ENCODE data around the gene CDK3. TPM values are rescaled to one million over a fixed set of nuclear protein-coding genes. Genes with fewer than 3 reads are reported as not detected.
A peak's percentile ranks its signal among the peaks of the same experiment; 100 is the strongest.

The CDK3 gene
- polyA plus RNA-seq, 4 donors = 7.9 to 82.3 (median 41.7) TPM

GRCh38 chr17:76022973-76023899, 22.6 kb downstream of the CDK3 start:
- H3K27ac ChIP-seq (ENCODE audit: low read depth in 1 of 3, low read length in 2 of 3) = no peak overlapping the region

GRCh38 chr17:76023900-76024237, 23.2 kb downstream of the CDK3 start:
- Histone ChIP-seq H3K9me3 (ENCODE audit: control insufficient read depth in 2 of 2, insufficient read depth in 1 of 2, low read depth in 1 of 2, low read length in 1 of 2) (no peaks in the 10 kb centered on the region), H3K27me3 (ENCODE audit: control insufficient read depth in 3 of 3, insufficient read depth in 3 of 3, low read length in 3 of 3) (no peaks in the 10 kb centered on the region), H3K4me1 (ENCODE audit: control insufficient read depth in 3 of 3, insufficient read depth in 2 of 3, low read depth in 1 of 3, low read length in 2 of 3) (peaks cover 0 to 27% (median 0%) of the 10 kb centered on the region in 3 donors), H3K4me3 (ENCODE audit: low read depth in 1 of 3, low read length in 3 of 3) (no peak overlapping the region), H3K27ac (ENCODE audit: low read depth in 1 of 3, low read length in 2 of 3) (no peak overlapping the region), H3K36me3 (ENCODE audit: control insufficient read depth in 3 of 3, insufficient read depth in 2 of 3, low read depth in 1 of 3, low read length in 3 of 3) (peaks cover 0 to 59% (median 0%) of the 10 kb centered on the region in 3 donors)
- DNase-seq (no peak), FAIRE-seq (no peak)
- WGBS, 3 donors = 76 to 86% (median 82%) methylated on average over 5 to 9 of the region's 9 CpGs

More at GRCh38 chr17:76022973-76023899, 22.6 kb downstream of the CDK3 start:
- Histone ChIP-seq H3K27me3 (ENCODE audit: control insufficient read depth in 3 of 3, insufficient read depth in 3 of 3, low read length in 3 of 3) (no peaks in the 10 kb centered on the region), H3K9me3 (ENCODE audit: control insufficient read depth in 2 of 2, insufficient read depth in 1 of 2, low read depth in 1 of 2, low read length in 1 of 2) (no peaks in the 10 kb centered on the region), H3K4me1 (ENCODE audit: control insufficient read depth in 3 of 3, insufficient read depth in 2 of 3, low read depth in 1 of 3, low read length in 2 of 3) (peaks cover 0 to 21% (median 0%) of the 10 kb centered on the region in 3 donors), H3K36me3 (ENCODE audit: control insufficient read depth in 3 of 3, insufficient read depth in 2 of 3, low read depth in 1 of 3, low read length in 3 of 3) (peaks cover 0 to 65% (median 0%) of the 10 kb centered on the region in 3 donors), H3K4me3 (ENCODE audit: low read depth in 1 of 3, low read length in 3 of 3) (no peak overlapping the region)
- FAIRE-seq = no peak
- 88 to 90% (median 89%) methylated on average over 26 to 28 of the region's 28 CpGs for WGBS, 3 donors
- no peak for DNase-seq

DNA sequence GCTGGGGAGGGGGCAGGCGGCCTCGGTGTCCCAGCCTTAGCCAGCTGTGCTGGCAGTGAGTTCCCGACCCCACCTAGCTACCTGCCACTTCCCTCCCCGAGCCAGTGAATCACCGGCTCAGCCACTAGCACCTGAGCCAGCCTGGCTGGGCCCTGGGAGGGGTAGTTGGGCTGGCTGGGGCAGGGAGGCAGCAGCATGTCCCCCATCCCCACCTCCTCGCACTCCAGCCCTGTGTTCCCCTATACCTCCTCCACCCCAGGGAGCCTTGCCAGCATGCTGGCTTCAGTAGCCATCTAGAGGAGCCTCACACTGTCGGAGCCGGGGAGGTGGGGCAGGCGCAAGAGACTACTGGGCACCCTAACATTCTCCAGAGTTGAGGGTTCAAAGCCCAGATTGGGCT, 23.7 kb downstream of the CDK3 start:
- no peaks in the 10 kb centered on the region for H3K27me3 ChIP-seq (ENCODE audit: control insufficient read depth in 3 of 3, insufficient read depth in 3 of 3, low read length in 3 of 3)
- no peak for DNase-seq
- no peaks in the 10 kb centered on the region for H3K9me3 ChIP-seq (ENCODE audit: control insufficient read depth in 2 of 2, insufficient read depth in 1 of 2, low read depth in 1 of 2, low read length in 1 of 2)
- H3K27ac ChIP-seq (ENCODE audit: low read depth in 1 of 3, low read length in 2 of 3) = no peak overlapping the region
- H3K36me3 ChIP-seq (ENCODE audit: control insufficient read depth in 3 of 3, insufficient read depth in 2 of 3, low read depth in 1 of 3, low read length in 3 of 3) = peaks cover 0 to 54% (median 0%) of the 10 kb centered on the region in 3 donors
- no peak for FAIRE-seq
- no peak overlapping the region for H3K4me3 ChIP-seq (ENCODE audit: low read depth in 1 of 3, low read length in 3 of 3)
- 65 to 79% (median 74%) methylated on average over 6 to 9 of the region's 9 CpGs for WGBS, 3 donors
- H3K4me1 ChIP-seq (ENCODE audit: control insufficient read depth in 3 of 3, insufficient read depth in 2 of 3, low read depth in 1 of 3, low read length in 2 of 3) = peaks cover 0 to 29% (median 0%) of the 10 kb centered on the region in 3 donors

GRCh38 chr17:76025294-76025693, 24.6 kb downstream of the CDK3 start:
- no peak for FAIRE-seq

DNA sequence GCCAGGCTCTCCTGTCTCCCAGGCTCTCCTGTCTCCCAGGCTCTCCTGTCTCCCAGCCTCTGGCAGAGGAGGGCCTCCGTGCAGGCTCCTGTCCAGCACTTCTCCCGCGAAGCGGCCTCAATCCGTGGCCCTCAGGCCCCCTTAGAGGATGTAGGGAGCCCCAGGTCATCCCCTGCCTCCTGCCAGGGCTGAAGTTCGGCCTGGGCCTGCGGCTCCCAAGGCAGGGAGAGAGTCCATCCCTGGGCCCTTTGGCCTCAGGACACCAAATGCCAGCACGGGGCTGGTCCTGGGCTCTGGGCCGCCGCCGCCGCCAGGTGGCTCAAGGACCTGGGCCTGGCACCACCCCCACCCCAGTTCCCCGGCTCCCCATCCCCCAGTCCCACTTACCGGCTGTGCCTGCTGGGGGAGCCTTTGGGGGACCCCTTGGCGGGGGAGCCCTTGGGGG, 26.1 kb downstream of the CDK3 start:
- Histone ChIP-seq H3K27me3 (ENCODE audit: control insufficient read depth in 3 of 3, insufficient read depth in 3 of 3, low read length in 3 of 3) (no peaks in the 10 kb centered on the region), H3K36me3 (ENCODE audit: control insufficient read depth in 3 of 3, insufficient read depth in 2 of 3, low read depth in 1 of 3, low read length in 3 of 3) (peaks cover 0 to 40% (median 0%) of the 10 kb centered on the region in 3 donors), H3K9me3 (ENCODE audit: control insufficient read depth in 2 of 2, insufficient read depth in 1 of 2, low read depth in 1 of 2, low read length in 1 of 2) (no peaks in the 10 kb centered on the region), H3K4me3 (ENCODE audit: low read depth in 1 of 3, low read length in 3 of 3) (peak overlapping the region in 2 of 3 donors; percentile 33 to 69), H3K4me1 (ENCODE audit: control insufficient read depth in 3 of 3, insufficient read depth in 2 of 3, low read depth in 1 of 3, low read length in 2 of 3) (peaks cover 0 to 40% (median 0%) of the 10 kb centered on the region in 3 donors), H3K27ac (ENCODE audit: low read depth in 1 of 3, low read length in 2 of 3) (peak overlapping the region; percentile 34 to 92 (median 84))
- 20 to 59% (median 33%) methylated on average over 10 to 15 of the region's 15 CpGs for WGBS, 3 donors
- no peak for FAIRE-seq
- DNase-seq = peak; percentile 58 to 69

More at GRCh38 chr17:76025294-76025693, 24.6 kb downstream of the CDK3 start:
- Histone ChIP-seq H3K27ac (ENCODE audit: low read depth in 1 of 3, low read length in 2 of 3) (no peak overlapping the region), H3K36me3 (ENCODE audit: control insufficient read depth in 3 of 3, insufficient read depth in 2 of 3, low read depth in 1 of 3, low read length in 3 of 3) (peaks cover 0 to 49% (median 0%) of the 10 kb centered on the region in 3 donors), H3K4me3 (ENCODE audit: low read depth in 1 of 3, low read length in 3 of 3) (peak overlapping the region in 1 of 3 donors; percentile 69), H3K4me1 (ENCODE audit: control insufficient read depth in 3 of 3, insufficient read depth in 2 of 3, low read depth in 1 of 3, low read length in 2 of 3) (peaks cover 0 to 36% (median 0%) of the 10 kb centered on the region in 3 donors), H3K27me3 (ENCODE audit: control insufficient read depth in 3 of 3, insufficient read depth in 3 of 3, low read length in 3 of 3) (no peaks in the 10 kb centered on the region), H3K9me3 (ENCODE audit: control insufficient read depth in 2 of 2, insufficient read depth in 1 of 2, low read depth in 1 of 2, low read length in 1 of 2) (no peaks in the 10 kb centered on the region)
- DNase-seq = no peak
- WGBS, 3 donors = 70 to 84% (median 78%) methylated on average over 8 to 12 of the region's 12 CpGs

GRCh38 chr17:76027159-76027839, 26.6 kb downstream of the CDK3 start, which contains the start of gene EVPL:
TSS of gene EVPL (minus strand) at chr17:76027306. CDS start at chr17:76027198, 108 bp downstream.
- H3K27ac ChIP-seq (ENCODE audit: low read depth in 1 of 3, low read length in 2 of 3) = peak within 1 kb of the TSS; percentile 34 to 92 (median 84)
- no peak for FAIRE-seq
- WGBS, 3 donors = 12 to 62% (median 36%) methylated on average over 18 to 24 of the region's 24 CpGs

DNA sequence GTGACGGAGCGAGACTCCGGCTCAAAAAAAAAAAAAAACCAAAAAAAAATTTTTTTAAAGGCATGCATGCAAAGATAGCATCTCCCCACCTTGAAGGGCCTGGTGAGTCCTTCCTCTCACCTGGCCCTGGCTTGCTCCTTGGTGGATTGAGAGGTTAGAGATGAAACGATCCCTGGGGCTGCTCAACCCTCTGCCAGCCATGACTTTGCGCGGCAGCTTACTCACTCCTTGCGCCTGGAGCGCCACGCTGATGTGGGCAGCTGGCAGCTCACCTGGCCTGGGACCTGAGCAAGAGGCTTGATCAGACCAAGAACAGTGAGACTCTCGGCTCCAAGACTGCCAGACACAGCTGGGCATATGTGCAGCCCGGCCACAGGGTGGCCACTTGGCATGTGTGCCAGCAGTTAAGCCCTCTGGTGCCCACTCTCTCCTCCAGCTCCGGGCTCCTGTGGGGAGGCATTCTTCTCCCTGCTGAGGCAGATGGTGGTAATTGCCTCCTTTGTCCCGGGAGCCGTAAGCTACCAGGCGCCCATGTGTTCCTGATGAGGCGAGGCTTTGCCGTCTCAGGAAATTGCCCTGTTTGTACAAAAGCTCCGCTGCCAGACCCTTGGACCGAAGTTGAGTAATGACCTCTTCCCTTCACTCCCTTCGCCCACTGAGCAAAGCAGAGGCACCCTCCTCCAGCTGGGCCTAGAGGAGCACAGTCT, 31.6 kb downstream of the CDK3 start:
- no peaks in the 10 kb centered on the region for H3K27me3 ChIP-seq (ENCODE audit: control insufficient read depth in 3 of 3, insufficient read depth in 3 of 3, low read length in 3 of 3)
- FAIRE-seq = no peak
- H3K27ac ChIP-seq (ENCODE audit: low read depth in 1 of 3, low read length in 2 of 3) = peak overlapping the region in 1 of 3 donors; percentile 86
- H3K36me3 ChIP-seq (ENCODE audit: control insufficient read depth in 3 of 3, insufficient read depth in 2 of 3, low read depth in 1 of 3, low read length in 3 of 3) = peaks cover 0 to 10% (median 0%) of the 10 kb centered on the region in 3 donors
- H3K4me3 ChIP-seq (ENCODE audit: low read depth in 1 of 3, low read length in 3 of 3) = no peak overlapping the region
- peak; percentile 37 to 88 for DNase-seq
- H3K9me3 ChIP-seq (ENCODE audit: control insufficient read depth in 2 of 2, insufficient read depth in 1 of 2, low read depth in 1 of 2, low read length in 1 of 2) = peaks cover 0 to 5% of the 10 kb centered on the region in 2 donors
- WGBS, 3 donors = 52 to 69% (median 65%) methylated on average over 20 of the region's 20 CpGs
- peaks cover 0 to 51% (median 0%) of the 10 kb centered on the region in 3 donors for H3K4me1 ChIP-seq (ENCODE audit: control insufficient read depth in 3 of 3, insufficient read depth in 2 of 3, low read depth in 1 of 3, low read length in 2 of 3)

More at GRCh38 chr17:76027159-76027839, 26.6 kb downstream of the CDK3 start, which contains the start of gene EVPL:
- Histone ChIP-seq H3K27me3 (ENCODE audit: control insufficient read depth in 3 of 3, insufficient read depth in 3 of 3, low read length in 3 of 3) (no peaks in the 10 kb centered on the region), H3K4me1 (ENCODE audit: control insufficient read depth in 3 of 3, insufficient read depth in 2 of 3, low read depth in 1 of 3, low read length in 2 of 3) (peaks cover 0 to 45% (median 0%) of the 10 kb centered on the region in 3 donors), H3K9me3 (ENCODE audit: control insufficient read depth in 2 of 2, insufficient read depth in 1 of 2, low read depth in 1 of 2, low read length in 1 of 2) (no peaks in the 10 kb centered on the region), H3K36me3 (ENCODE audit: control insufficient read depth in 3 of 3, insufficient read depth in 2 of 3, low read depth in 1 of 3, low read length in 3 of 3) (peaks cover 0 to 34% (median 0%) of the 10 kb centered on the region in 3 donors), H3K4me3 (ENCODE audit: low read depth in 1 of 3, low read length in 3 of 3) (peak within 1 kb of the TSS in 2 of 3 donors; percentile 33 to 69)
- DNase-seq = peak; percentile 92 to 96

Data from small intestine (tissue), 7 donors.